ENCODE results near the gene KRTAP10-1. TPM values are rescaled to one million over a fixed set of nuclear protein-coding genes. Genes with fewer than 3 reads are reported as not detected.
"Not testable (repeated sequence)": the region's sequence is repeated elsewhere in the genome, so short reads cannot be mapped to it uniquely, and the experiment has no call there.

KRTAP10-1 gene
- total RNA-seq (2014; rRNA removed; shearing (Covaris generic)) = not detected in 2 replicates

DNA sequence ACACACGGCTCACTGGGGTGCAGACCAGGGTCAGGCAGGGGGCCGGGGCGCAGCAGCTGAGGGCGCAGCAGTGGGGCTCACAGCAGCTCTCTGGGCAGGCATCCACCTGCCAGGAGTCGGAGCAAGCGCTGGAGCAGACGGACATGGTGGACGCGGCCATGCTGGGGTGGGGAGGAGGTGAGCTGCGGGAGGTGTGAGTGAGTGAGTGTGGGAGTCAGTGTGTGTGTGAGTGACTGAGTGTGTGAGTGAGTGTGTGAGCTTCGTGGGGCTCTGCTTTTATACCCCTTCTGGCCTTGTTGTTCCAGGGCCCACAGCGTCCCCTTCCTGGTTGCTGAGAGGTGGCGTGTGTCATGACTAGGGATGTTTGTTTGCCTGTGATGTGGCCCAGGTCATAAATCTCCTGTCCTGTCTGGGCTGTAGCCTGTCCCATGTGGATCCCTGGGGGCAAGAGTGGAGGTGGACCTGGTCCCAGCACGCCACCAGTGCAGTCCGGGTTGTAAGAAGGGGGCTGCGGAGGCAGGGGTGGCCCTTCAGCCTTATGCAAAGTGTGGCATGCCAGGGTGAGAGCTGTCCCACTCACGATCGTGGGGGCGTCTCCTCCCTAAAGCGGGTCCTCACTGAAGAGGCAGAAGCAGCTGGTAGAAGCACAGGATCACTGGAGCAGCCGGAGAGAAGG is at the start of gene KRTAP10-1:
Gene KRTAP10-1 (minus strand): TSS at position 205 of the 676 bp plus-strand sequence. CDS start 45 bp downstream, at position 160.
- Histone ChIP-seq H3K27me3 (no peaks in the 10 kb centered on the region), H3K4me3 (no peak within 1 kb of the TSS), H3K36me3 (no peaks in the 10 kb centered on the region; the same call in 1 of the 2 replicates), H3K4me1 (no peaks in the 10 kb centered on the region), H3K9me3 (replicated peaks) (peaks cover 7% of the 10 kb centered on the region; the same call in 1 of the 2 replicates), H3K27ac (no peak within 1 kb of the TSS)
- DNase-seq = no peak

- Histone ChIP-seq H3K36me3 (no peaks in the 10 kb centered on the region), H3K27me3 (no peaks in the 10 kb centered on the region), H3K9me3 (replicated peaks) (no peaks in the 10 kb centered on the region), H3K4me1 (peaks cover 6% of the 10 kb centered on the region), H3K4me3 (no peak overlapping the region), H3K27ac (no peak overlapping the region)
- no peak for DNase-seq
Measured at GRCh38 chr21:44589094-44589493, 49.1 kb upstream of the KRTAP10-1 start.

- DNase-seq = no peak
- no peaks in the 10 kb centered on the region for H3K27me3 ChIP-seq
Measured at GRCh38 chr21:44585892-44586291, 45.9 kb upstream of the KRTAP10-1 start.

DNA sequence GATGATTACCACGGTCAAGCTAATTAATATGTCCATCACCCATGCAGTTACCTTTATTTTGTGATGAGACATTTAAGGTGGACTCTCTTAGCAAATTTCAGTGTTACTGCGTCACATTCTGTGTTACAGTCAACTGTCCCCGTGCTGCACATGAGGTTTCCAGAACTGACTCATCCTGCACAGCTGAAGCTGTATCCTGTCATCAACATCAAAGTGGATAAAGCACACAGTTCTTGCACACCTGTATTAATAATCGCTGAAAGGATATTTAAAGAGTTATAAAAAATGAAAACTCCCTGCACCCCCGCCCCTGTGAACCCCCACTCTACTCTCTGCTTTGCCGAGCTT is 43.8 kb upstream of the KRTAP10-1 start:
- H3K27me3 ChIP-seq = no peaks in the 10 kb centered on the region
- no peak overlapping the region for H3K4me3 ChIP-seq
- no peak overlapping the region for H3K27ac ChIP-seq
- no peak for DNase-seq
- no peaks in the 10 kb centered on the region for H3K4me1 ChIP-seq
- H3K9me3 ChIP-seq (replicated peaks) = no peaks in the 10 kb centered on the region
- H3K36me3 ChIP-seq = no peaks in the 10 kb centered on the region

More at GRCh38 chr21:44585892-44586291, 45.9 kb upstream of the KRTAP10-1 start:
- no peaks in the 10 kb centered on the region for H3K4me1 ChIP-seq
- H3K4me3 ChIP-seq = no peak overlapping the region
- H3K36me3 ChIP-seq = no peaks in the 10 kb centered on the region
- no peak overlapping the region for H3K27ac ChIP-seq
- no peaks in the 10 kb centered on the region for H3K9me3 ChIP-seq (replicated peaks)

DNA sequence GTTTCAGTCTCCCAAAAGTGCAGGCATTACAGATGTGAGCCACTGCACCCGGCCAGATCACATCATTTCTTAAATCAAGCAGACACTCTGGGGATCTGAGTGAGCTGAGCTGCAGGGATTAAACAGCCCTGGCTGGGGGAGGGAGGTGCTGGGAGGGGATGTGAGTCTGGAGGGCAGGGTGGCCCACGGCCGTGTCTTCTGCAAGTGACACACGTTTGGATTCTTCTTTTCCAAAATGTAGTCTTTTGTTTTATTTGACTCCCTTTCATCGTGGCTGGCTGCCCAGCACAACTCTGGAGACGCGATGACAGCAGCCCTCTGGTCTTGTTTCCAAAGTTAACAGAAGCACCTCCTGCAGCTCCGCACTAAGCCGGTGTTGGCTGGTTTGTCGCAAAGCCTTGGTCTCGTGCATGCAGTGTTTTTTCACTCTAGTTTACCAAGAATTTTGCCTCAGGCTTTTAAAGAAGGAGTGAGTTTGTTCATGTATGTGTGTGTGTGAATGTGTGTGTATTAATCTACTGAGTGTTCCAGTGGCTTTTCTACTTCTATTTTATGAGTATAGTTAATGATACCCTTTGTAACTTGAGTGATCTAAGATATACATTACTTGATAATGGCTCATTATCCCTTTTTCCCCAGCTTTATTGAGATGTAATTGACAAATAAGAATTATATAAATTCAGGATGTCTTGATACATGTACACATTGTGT is 43.2 kb upstream of the KRTAP10-1 start:
- no peaks in the 10 kb centered on the region for H3K36me3 ChIP-seq
- no peak for DNase-seq
- no peaks in the 10 kb centered on the region for H3K9me3 ChIP-seq (replicated peaks)
- no peak overlapping the region for H3K4me3 ChIP-seq
- H3K27ac ChIP-seq = no peak overlapping the region
- no peaks in the 10 kb centered on the region for H3K27me3 ChIP-seq
- no peaks in the 10 kb centered on the region for H3K4me1 ChIP-seq

DNA sequence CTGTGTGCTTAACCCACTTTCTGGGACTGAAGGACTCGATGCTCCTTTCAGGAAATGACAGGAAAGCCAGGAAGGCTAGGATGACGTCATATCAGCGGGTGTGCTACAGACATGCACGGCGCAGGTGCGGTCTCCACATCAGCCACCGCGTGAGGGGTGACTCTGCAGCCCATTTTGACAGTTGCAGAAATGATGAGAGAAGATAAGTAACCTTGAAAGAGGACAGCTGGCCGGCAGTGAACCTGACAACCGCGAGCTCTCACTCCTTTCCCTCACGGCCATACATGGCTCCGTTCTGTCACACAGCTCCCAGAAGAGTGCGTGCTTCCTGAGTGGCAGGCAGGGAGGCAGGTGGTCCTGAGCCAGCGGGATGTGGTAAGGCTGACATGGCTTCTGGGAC is 42.1 kb upstream of the KRTAP10-1 start:
- no peak overlapping the region for H3K4me3 ChIP-seq
- H3K36me3 ChIP-seq = no peaks in the 10 kb centered on the region
- H3K27ac ChIP-seq = no peak overlapping the region
- DNase-seq = no peak
- H3K4me1 ChIP-seq = no peaks in the 10 kb centered on the region
- H3K27me3 ChIP-seq = no peaks in the 10 kb centered on the region
- H3K9me3 ChIP-seq (replicated peaks) = 0 out of 2 replicates have a peak, but pooled peaks cover 1% of the 10 kb centered on the region

DNA sequence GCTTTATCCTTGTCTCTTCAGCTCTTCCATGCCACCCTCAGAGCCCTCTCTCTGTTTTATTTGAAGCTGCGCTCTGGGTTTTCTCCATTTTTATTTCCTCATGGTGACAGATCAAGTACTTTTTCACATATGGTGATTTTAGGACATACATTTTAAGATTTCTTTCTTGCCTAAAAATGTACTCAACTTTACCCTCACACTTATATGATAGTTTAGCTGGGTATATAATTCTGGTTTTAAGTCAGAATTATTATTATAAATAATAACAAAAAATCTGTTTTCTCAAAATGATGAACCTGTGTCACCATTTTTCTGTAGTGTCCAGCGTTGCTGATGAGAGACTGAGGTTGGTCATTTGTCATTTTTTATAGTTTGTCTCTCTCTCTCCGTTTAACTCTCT is 41.2 kb upstream of the KRTAP10-1 start:
- Histone ChIP-seq H3K36me3 (no peaks in the 10 kb centered on the region), H3K4me1 (no peaks in the 10 kb centered on the region), H3K9me3 (replicated peaks) (0 out of 2 replicates have a peak, but pooled peaks cover 4% of the 10 kb centered on the region), H3K27ac (no peak overlapping the region), H3K4me3 (no peak overlapping the region), H3K27me3 (no peaks in the 10 kb centered on the region)
- DNase-seq = no peak

GRCh38 chr21:44580231-44580821 is 40.3 kb upstream of the KRTAP10-1 start, which contains the start of gene KRTAP10-5:
KRTAP10-5 (minus strand) TSS chr21:44580604; CDS start chr21:44580578, 26 bp downstream.
- H3K9me3 ChIP-seq (replicated peaks); H3K4me3 ChIP-seq; H3K27ac ChIP-seq; H3K4me1 ChIP-seq; H3K36me3 ChIP-seq; DNase-seq; H3K27me3 ChIP-seq: not testable (repeated sequence)

DNA sequence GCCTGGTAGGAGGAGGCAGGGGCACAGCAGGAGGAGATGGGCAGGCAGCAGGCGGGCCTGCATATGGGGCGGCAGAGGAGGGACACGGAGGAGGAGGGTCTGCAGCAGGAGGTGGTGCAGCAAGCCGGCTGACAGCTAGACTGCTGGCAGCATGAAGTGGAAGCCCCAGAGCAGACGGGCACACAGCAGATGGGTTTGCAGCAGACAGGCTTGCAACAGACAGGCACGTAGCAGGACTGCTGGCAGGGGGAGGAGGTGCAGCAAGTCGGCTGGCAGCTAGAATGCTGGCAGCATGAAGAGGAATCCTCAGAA is 39.8 kb upstream of the KRTAP10-1 start:
- Histone ChIP-seq H3K4me3 (no peak overlapping the region), H3K9me3 (replicated peaks) (0 out of 2 replicates have a peak, but pooled peaks cover 4% of the 10 kb centered on the region), H3K27me3 (no peaks in the 10 kb centered on the region), H3K27ac (no peak overlapping the region), H3K4me1 (no peaks in the 10 kb centered on the region), H3K36me3 (no peaks in the 10 kb centered on the region)
- no peak for DNase-seq

DNA sequence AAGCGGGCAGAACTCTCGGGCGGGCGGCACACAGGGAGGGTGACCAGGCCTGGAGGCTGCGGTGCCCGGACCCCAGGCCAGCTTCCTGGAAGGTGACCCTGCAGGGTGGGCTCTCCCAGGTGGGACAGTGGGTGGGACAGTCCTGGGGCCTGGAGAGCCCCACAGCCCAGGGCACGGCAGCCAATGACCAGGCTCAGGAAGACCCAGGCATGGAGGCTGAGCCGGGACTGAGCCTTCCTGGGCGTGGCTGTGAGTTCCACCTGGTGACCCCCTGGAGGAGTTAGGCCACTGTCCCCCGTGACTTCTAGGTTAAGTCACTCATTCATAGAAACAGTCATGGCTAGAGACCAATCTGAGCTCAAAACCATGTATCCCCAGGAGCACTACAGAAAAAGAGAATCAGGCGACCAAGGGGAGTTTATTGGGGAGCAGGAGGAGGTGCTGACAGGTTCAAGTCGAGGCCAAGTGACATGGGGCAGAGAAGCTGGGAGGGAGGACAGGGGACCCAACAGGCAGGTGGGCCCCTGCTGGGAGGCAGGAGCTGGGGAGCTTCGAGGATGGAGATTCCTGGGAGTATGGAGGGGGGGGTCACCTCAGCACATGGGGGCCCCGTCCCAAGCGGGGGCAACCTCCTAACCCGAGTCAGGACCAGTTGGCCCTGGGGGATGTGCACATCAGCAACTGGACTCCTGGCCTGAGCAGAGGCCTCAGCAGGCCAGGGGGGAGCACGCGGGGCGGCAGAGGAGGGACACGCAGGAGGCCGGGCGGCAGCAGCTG is 39.2 kb upstream of the KRTAP10-1 start:
- no peaks in the 10 kb centered on the region for H3K36me3 ChIP-seq
- H3K9me3 ChIP-seq (replicated peaks) = 0 out of 2 replicates have a peak, but pooled peaks cover 4% of the 10 kb centered on the region
- H3K4me1 ChIP-seq = no peaks in the 10 kb centered on the region
- H3K27ac ChIP-seq = no peak overlapping the region
- no peak overlapping the region for H3K4me3 ChIP-seq
- DNase-seq = no peak
- no peaks in the 10 kb centered on the region for H3K27me3 ChIP-seq

- DNase-seq = no peak
- H3K27me3 ChIP-seq = no peaks in the 10 kb centered on the region
- 0 out of 2 replicates have a peak, but pooled peaks cover 4% of the 10 kb centered on the region for H3K9me3 ChIP-seq (replicated peaks)
- H3K4me1 ChIP-seq = no peaks in the 10 kb centered on the region
- no peak overlapping the region for H3K4me3 ChIP-seq
- H3K27ac ChIP-seq = no peak overlapping the region
- no peaks in the 10 kb centered on the region for H3K36me3 ChIP-seq
Measured at GRCh38 chr21:44578371-44579055, 38.5 kb upstream of the KRTAP10-1 start.

DNA sequence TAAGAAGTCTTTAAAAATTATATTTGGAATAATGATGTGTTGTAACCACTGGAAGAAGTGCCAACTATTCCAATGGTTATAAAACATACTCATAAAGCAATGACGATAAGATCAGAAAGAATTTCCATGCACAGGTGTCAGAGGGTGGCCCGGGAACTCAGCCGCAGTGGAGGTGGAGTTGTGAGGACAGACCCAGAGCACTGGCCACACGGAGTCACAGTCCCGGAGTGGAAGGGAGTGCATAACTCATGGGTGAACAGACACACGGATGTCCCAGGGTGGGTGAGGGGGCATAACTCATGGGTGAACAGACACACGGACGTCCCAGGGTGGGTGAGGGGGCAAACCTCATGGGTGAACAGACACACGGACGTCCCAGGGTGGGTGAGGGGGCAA is 36.0 kb upstream of the KRTAP10-1 start:
- H3K27me3 ChIP-seq = no peaks in the 10 kb centered on the region

DNA sequence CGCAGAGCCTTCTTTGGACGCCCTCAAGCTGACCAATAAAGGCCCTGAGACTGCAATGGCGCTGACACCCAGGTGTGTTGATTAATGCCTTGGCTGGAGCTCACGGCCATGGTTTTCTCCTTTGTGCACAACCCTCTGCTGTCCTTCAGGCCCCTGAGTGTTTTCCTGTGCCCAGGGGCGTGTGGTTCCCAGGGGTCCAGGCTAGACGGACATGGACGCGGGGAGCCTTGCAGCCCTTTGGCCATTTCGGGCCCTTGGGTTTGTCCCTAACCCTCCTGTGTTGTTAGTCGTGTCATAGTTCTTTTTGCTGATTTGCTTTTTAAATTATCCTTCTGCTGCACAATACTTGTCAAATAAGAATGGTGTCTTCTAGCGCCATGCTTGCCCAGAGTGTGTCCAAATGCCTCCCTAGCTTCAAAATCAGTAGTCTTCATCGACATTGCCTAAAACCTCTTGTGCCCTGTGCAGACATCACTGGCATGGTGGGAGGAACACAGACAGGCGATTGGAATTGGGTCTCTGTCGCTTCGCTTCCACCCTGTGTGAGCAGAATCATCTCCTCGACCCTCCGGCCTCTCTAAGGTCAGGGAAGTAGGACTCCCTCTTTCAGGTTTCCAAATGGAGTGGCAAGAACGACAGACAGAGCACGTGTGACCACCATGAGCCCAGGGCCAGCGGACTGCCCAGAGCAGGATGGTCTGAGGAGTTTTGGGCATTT is 35.5 kb upstream of the KRTAP10-1 start:
- H3K27me3 ChIP-seq = no peaks in the 10 kb centered on the region
- no peak overlapping the region for H3K27ac ChIP-seq
- H3K9me3 ChIP-seq (replicated peaks) = 0 out of 2 replicates have a peak, but pooled peaks cover 4% of the 10 kb centered on the region
- H3K4me1 ChIP-seq = no peaks in the 10 kb centered on the region
- no peak for DNase-seq
- no peaks in the 10 kb centered on the region for H3K36me3 ChIP-seq
- H3K4me3 ChIP-seq = no peak overlapping the region

More for the DNA sequence above, 36.0 kb upstream of the KRTAP10-1 start:
- Histone ChIP-seq H3K36me3 (no peaks in the 10 kb centered on the region), H3K4me3 (no peak overlapping the region), H3K9me3 (replicated peaks) (0 out of 2 replicates have a peak, but pooled peaks cover 4% of the 10 kb centered on the region), H3K4me1 (no peaks in the 10 kb centered on the region), H3K27ac (no peak overlapping the region)
- no peak for DNase-seq
